ENCODE results near the gene ATG2A. TPM values are rescaled to one million over a fixed set of nuclear protein-coding genes. Genes with fewer than 3 reads are reported as not detected.

ATG2A gene
- total and polyA plus RNA-seq, 10 of the 15 experiments (the other 5 are each of a cell fraction or from before 2014, with no cell fraction given) = 0.08 to 19.0 (median 4.6) TPM

DNA sequence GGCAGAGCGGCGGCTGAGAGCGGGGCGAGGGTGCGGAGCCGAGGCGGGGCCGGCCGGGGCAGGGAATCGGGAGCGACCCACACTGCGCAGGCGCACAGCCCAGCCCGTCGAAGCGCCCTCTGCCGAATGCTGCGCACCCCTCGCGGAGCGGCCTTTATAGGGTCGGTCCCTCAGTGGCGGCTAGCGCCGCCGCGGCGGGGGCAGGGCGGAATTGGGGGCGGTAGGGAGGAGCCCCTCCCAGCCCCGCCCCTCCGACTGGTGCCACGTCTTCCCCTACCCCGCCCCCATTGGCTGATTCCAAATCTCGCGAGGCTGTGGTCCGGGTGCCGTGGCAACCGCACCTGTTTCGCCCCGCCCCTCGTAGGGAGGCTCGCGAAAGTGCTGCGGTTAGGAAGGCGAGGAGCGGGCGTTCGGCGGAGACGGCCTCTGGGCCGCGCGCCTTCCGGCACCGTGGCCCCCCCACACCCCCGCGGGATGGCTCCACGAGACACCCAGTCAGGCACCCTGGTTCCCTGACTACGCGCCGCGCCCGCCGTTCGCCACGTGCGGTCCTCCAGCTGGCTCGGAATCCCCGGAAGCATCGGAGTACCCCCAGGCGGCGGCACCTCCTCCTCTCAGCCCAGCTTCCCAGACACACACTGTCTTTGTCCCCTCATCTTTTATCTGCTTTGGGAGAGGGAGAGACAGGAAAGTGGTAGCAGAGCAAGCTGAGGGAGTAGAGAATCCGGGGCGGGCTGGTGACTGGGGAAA, 38.3 kb downstream of the ATG2A start, which contains the start of gene EHD1 (continued):
- no peak; the same call in 1 of the 2 replicates for TF ChIP-seq RELB (IDR thresholded peaks at IDR 0.05; ENCODE audit: low read depth)
- TF ChIP-seq, protein P1, sequence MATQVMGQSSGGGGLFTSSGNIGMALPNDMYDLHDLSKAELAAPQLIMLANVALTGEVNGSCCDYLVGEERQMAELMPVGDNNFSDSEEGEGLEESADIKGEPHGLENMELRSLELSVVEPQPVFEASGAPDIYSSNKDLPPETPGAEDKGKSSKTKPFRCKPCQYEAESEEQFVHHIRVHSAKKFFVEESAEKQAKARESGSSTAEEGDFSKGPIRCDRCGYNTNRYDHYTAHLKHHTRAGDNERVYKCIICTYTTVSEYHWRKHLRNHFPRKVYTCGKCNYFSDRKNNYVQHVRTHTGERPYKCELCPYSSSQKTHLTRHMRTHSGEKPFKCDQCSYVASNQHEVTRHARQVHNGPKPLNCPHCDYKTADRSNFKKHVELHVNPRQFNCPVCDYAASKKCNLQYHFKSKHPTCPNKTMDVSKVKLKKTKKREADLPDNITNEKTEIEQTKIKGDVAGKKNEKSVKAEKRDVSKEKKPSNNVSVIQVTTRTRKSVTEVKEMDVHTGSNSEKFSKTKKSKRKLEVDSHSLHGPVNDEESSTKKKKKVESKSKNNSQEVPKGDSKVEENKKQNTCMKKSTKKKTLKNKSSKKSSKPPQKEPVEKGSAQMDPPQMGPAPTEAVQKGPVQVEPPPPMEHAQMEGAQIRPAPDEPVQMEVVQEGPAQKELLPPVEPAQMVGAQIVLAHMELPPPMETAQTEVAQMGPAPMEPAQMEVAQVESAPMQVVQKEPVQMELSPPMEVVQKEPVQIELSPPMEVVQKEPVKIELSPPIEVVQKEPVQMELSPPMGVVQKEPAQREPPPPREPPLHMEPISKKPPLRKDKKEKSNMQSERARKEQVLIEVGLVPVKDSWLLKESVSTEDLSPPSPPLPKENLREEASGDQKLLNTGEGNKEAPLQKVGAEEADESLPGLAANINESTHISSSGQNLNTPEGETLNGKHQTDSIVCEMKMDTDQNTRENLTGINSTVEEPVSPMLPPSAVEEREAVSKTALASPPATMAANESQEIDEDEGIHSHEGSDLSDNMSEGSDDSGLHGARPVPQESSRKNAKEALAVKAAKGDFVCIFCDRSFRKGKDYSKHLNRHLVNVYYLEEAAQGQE (IDR thresholded peaks at IDR 0.05; ENCODE audit: low read depth, low read length) = 0 out of 2 replicates have a peak, but pooled peaks have one; percentile 41
- TF ChIP-seq CEBPZ (IDR thresholded peaks at IDR 0.05; ENCODE audit: low read depth, low read length) = no peak
- TF ChIP-seq SMAD1 (IDR thresholded peaks at IDR 0.05; ENCODE audit: low read depth, partially characterized antibody) = no peak
- TF ChIP-seq ZBTB11 (CRISPR knock-in tag; IDR thresholded peaks at IDR 0.05) = 0 out of 2 replicates have a peak, but pooled peaks have one; percentile 19
- TF ChIP-seq MEF2B (IDR thresholded peaks at IDR 0.05; ENCODE audit: partially characterized antibody, poor library complexity, severe bottlenecking) = peak; percentile 60
- no peak for TF ChIP-seq CBX3 (IDR thresholded peaks at IDR 0.05; ENCODE audit: borderline replicate concordance, low read depth)
- TF ChIP-seq, protein P2, sequence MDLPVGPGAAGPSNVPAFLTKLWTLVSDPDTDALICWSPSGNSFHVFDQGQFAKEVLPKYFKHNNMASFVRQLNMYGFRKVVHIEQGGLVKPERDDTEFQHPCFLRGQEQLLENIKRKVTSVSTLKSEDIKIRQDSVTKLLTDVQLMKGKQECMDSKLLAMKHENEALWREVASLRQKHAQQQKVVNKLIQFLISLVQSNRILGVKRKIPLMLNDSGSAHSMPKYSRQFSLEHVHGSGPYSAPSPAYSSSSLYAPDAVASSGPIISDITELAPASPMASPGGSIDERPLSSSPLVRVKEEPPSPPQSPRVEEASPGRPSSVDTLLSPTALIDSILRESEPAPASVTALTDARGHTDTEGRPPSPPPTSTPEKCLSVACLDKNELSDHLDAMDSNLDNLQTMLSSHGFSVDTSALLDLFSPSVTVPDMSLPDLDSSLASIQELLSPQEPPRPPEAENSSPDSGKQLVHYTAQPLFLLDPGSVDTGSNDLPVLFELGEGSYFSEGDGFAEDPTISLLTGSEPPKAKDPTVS (IDR thresholded peaks at IDR 0.05; ENCODE audit: low read depth, low read length) = no peak
- 0 out of 2 replicates have a peak, but pooled peaks have one; percentile 32 for TF ChIP-seq IRF4 (IDR thresholded peaks at IDR 0.05; ENCODE audit: low read depth, low read length)
- TF ChIP-seq E2F4 (IDR thresholded peaks at IDR 0.05; ENCODE audit: low read depth, low read length) = no peak
